ENCODE measurements around the gene PAPOLA.

GRCh38 chr14:96501740-96502620 lies at the start of gene PAPOLA:
- peak in 1 of 2 donors; percentile 83 for TF ChIP-seq POLR2A (IDR thresholded peaks at IDR 0.05)
- TF ChIP-seq, protein P1, sequence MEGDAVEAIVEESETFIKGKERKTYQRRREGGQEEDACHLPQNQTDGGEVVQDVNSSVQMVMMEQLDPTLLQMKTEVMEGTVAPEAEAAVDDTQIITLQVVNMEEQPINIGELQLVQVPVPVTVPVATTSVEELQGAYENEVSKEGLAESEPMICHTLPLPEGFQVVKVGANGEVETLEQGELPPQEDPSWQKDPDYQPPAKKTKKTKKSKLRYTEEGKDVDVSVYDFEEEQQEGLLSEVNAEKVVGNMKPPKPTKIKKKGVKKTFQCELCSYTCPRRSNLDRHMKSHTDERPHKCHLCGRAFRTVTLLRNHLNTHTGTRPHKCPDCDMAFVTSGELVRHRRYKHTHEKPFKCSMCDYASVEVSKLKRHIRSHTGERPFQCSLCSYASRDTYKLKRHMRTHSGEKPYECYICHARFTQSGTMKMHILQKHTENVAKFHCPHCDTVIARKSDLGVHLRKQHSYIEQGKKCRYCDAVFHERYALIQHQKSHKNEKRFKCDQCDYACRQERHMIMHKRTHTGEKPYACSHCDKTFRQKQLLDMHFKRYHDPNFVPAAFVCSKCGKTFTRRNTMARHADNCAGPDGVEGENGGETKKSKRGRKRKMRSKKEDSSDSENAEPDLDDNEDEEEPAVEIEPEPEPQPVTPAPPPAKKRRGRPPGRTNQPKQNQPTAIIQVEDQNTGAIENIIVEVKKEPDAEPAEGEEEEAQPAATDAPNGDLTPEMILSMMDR (IDR thresholded peaks at IDR 0.05) = peak in 2 of 6 experiments; percentile 11 to 18

Data from thyroid gland (tissue), 4 donors.